GM18517 (cell line): ENCODE measurements around the gene ANGEL2.
"Not testable (repeated sequence)": the region's sequence is repeated elsewhere in the genome, so short reads cannot be mapped to it uniquely, and the experiment has no call there.

ENCODE experiments used
- ATAC-seq: cut with Tn5 transposase; IDR thresholded peaks from one replicate; pipeline ENCODE4 v1.9.1; 2021; ENCODE audit warnings: mild to moderate bottlenecking, moderate library complexity; ENCODE audit not compliant: unreplicated experiment

The ANGEL2 gene

DNA sequence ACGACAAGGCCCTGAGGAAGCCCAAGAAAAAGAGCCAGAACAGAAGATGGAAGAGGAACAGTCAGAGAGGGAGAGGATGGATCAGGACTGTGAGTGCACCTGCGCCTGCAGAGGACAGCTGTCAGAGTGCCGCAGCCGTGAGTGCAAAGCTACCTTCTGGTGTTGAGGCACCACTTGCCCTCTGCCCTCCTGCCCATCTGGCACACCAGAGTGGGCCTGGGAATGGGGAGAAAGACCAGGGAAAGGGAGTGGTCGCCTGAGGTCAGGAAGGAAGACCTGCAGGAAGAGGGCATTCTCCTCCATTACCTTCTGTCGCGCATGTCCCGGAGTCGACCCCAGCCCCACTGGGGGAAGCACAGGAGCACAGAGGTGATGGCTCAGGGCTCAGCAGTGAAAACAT lies 39.1 kb downstream of the ANGEL2 start:
- no peak for ATAC-seq

DNA sequence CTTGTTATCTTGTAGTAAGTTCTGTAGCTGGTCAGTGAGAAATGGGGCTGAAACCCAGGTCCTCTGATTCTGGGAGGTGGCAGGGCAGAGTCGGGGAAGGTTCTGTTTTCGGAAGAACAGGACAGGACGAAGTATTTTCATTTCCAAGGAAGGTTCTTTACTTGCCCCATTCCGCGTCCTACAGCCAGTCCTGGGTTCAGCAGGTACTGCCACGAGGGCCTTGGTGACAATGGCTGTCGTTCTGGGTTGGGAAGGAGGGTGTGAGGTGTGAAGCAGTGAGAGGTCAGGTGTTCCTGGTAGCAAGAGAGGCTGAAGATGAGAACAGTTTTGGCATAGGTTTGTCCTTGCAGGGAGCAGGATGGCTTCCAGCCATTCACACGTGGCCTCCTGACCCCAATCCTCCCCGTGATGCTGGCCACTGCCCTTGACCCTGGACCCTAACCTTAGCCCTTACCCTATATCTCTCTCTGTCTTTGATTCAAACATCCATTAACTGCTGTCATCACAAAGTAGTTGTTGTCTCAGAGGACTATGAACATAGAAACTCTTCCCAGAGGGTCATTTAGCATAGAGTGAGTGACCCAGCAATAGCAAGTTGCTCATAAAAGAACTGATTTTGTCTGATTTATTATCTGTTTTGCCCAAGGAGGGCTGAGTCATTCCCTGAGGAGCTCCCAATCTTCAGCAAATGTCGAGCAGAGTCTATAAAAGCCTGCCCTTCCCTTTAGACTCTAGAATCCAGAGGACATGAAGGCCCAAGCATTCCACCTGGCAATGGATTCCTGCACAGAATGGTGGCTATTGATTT lies 40.4 kb downstream of the ANGEL2 start:
- ATAC-seq, result no peak

DNA sequence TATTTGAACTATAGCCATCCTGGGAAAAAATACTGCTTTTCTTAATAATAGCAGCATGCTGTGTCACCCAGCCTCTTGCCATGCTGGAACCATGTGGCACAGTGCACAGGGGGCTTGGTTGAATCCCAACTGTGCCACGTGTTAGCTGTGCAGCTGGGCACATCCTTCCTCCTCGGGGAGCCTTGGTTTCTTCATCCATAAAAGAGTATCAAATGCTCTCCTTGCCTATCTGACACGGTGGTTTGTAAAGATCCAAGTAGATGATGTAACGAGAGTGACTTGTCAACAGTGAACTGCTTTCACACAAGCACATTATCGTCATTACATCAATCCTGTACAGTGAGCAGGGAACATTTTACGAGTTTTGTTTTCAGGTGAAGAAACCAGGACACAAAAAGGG lies 41.0 kb downstream of the ANGEL2 start:
- no peak for ATAC-seq

DNA sequence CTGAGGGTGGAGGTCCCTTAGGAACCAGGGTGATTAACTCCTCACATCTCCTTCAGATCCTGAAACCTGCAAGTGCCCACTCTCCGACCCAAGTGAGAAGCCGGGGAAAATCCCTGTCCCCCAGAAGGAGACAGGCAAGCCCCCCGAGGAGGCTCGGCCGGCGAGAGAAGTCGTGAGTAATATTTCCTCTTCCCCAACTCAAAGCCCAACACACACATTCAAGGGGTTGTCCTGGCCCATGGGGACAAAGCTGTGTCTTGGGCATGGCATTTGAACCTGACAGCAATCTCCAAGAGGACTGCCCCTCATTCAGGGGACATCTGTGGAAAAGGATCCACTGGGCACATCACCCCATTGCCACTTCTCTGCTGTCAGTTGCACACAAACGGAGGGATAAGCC lies 41.8 kb downstream of the ANGEL2 start:
- no peak for ATAC-seq

DNA sequence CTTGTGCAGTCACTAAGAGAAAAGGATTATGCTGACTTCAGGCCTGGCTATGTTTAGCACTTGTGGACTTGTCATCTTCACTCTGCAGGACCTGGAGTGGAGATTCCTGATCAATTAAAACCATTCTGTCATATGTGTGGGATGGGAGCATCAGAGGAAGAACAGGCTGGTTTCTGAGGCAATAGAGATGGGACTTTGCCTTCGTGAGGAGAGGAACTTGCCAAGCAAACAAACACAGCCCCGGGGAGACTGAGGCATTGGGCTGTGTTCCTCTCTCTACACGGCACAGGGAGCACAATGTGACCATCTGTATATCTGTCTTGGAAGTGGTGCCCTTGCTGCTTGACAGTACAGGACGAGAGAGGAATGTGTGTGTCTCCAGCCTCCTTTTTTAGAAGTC lies 42.2 kb downstream of the ANGEL2 start:
- ATAC-seq, result no peak

DNA sequence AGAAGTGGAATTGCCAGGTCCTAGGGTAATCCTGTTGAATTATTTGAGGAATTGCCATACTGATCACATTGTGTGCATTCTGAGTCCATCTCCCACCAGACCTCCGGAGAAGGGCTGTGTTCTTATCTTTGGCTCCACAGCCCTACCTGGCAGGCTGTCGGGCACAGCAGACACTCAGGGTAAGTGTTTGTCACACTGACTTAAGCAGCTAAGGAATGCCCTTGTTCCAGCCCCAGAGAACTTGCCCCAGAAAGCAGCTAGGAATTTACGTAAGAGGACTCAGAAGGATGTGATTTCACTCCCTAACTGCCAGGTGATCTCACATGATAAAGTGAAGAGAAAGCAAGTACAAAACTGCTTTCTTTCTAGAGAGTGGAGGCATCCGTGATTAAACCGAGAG lies 44.4 kb downstream of the ANGEL2 start:
- ATAC-seq, result no peak

DNA sequence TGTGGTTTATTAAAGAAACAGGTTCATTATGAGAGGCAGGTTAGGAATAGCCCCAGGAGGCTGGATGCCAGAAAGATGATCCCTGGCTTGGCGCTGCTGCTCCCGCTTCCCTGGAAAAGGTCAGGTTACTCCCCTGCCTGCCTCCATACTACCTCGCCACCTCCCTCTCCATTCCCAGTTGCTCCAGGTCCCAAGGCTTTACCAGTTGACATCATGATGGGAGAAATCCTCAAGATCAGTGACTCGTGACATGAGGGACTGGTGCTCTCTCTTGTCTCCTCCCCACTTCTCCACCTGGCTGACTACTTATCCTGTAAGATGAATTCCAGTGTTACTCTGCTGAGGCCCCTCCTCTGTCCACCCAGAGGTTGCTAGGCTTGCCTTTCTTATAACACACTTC lies 45.6 kb downstream of the ANGEL2 start:
- no peak for ATAC-seq

DNA sequence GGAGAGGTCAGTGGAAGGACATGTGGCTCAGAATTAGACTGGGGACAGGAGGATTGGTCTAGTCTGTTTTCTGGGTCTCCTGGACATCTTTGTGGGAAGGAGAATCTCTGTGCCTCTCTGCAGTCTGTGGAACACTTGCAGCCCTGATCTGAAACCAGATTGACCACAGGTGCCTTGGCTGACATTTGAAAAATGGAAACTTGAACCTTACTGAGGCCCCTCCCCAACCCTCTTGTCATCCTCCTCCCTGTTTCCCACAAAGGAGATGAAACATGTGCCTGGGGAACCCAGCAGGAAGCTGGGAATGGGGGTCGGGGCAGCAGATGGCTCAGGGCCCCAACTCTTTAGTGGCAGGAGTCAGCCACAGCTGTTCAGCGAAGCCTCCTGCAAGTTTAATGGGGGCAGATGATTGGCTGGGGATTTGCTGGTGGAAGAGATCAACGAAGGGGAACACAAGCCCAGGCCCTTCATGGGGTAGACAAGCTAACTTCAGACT lies 47.3 kb downstream of the ANGEL2 start:
- ATAC-seq, result peak; percentile 57

DNA sequence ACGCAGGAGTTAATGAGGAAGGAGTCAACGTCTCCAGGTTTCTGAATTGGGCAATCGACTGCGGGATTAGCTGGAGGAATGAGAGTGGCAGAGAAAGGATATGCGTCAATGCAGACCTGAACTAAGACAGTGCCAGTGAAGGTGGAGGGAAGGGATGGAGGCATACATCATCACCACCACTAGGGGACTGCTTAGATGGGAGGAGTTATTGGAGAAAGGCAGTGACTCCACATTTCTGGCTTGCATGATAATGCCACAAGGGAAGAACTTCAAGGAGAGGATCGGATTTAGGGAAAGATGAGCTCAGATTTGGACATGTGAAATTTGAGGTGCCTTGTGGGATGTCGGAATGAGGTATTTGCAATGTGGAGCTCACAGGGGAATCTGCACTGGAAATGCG lies 47.9 kb downstream of the ANGEL2 start:
- no peak for ATAC-seq

DNA sequence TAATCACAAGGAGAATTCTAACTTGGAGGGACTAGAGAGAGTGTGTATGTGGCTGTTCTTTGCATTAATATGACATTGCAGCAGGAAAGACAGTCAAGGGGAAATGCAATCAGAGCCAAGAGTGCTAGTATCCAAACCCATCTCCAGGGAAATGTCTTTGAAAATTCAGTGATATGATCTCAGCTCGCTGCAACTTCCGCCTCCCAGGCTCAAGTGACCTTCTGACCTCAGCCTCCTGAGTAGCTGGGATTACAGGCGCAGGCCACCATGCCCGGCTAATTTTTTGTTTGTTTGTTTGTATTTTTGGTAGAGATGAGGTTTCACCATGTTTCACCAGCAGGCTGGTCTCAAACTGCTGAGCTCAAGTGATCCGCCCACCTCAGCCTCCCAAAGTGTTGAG lies 49.1 kb downstream of the ANGEL2 start:
- no peak for ATAC-seq

DNA sequence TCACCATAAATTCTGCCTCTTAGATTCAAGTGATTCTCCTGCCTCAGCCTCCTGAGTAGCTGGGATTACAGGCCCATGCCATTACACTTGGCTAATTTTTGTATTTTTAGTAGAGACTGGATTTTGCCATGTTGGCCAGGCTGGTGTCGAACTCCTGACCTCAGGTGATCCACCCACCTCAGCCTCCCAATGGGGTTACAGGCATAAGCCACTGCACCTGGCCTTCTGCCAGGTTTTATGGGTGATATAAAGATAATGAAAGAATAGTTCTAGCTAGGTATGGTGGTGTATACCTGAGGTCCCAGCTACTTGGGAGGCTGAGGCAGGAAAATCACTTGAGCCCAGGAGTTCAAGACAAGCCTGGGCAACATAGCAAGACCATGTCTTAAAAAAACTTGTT lies 50.7 kb downstream of the ANGEL2 start:
- not testable (repeated sequence) for ATAC-seq

DNA sequence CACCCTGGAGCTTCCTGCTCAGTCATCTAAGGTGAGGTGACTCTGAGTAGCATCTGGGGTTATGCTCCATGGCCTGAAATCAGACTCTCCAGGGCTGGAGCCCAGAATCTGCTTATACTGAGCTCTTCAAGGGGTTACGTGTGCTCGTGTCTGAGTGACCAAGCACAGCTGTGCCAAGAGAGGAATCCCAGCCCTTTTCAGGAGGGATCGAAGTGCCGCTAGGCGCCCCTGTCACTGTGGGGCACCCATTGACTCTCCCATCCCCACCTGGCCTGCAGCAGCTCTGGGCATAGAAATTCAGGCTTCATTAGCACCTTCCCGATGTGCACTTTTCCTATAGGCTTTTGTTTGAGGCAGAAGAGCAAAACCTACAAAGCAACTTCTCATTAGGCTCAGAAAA lies 51.6 kb downstream of the ANGEL2 start:
- ATAC-seq, result no peak

DNA sequence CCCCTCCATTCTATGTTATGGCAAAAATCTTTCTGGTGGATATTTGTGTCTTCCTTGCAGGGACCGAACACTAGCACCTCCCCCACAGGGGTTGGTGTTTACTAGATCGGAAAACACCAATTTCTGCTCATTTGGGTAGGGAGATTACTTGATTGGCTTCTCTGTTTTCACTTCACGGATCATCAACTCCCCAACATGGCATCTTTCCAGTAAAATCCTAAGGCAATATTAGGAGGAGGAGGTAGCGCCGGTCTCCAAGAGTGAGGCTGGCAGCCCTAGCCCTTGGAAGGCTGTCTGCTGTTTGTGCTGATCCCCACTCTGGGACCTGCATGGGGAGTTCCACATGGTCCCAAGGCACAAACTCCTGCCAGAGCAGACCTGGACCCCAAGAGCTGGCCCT lies 53.2 kb downstream of the ANGEL2 start:
- no peak for ATAC-seq

DNA sequence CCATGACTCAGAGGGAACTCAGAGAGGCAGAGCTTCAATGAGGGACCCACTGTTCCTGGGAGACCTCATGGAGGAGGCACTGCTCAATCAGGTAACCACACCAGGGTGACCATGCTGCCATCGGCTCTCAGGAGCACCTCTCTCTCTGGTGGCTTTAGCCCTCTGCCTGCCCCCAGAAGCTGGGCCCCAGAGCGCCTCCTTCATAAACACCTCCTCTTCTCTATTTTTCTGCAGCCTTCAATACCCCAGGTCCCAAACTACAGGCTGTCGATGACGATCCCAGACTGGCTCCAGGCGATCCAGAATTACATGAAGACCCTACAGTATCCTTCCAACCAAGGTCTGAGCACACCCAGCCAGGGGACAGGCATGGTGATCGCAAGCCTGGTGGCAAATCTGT lies 54.7 kb downstream of the ANGEL2 start:
- no peak for ATAC-seq

DNA sequence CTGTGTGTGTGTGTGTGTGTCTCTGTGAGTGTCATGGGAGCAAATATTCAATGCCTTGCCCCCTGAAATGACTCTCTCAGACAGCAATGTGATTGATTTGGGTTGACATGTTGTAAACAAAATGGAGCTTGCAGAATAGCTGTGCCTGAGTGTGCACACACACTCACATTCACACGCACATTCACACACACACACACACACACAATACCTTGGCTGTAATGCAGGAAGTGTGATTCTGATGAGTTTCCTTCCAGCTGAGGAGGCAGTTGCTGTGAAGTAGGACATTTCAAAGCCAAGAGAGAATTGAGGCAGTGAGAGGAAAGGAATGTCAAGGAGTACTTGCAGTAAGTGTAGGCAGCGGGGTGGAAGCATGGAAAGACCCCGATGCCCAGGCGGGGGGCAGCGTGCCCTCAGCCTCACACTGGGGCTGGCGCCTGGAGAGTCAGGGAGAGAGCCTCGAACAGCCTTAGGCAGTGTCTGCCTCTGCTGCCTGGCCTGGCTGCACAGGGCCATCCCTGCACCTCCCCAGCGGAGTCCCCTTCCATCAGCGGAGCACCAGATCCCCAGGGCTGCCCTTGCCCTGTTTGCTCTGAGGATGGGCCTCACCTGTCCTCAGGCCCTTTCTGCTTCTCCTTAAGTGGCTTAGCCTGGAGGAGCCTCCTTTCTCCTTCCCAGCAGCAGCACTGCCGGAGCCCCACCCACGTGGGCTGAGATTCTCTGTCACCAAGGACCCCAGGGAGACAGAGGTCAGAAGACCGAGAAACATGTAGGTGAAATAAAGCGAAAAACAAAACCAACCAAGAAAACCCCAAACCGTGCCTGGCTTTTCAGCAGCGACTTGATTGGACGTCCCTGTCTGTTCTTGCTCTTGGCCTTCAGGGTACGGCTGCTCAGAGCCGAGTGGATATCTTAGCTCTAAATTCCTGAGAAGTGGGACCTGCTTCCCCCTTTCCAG lies 56.1 kb downstream of the ANGEL2 start:
- peak; percentile 90 for ATAC-seq

DNA sequence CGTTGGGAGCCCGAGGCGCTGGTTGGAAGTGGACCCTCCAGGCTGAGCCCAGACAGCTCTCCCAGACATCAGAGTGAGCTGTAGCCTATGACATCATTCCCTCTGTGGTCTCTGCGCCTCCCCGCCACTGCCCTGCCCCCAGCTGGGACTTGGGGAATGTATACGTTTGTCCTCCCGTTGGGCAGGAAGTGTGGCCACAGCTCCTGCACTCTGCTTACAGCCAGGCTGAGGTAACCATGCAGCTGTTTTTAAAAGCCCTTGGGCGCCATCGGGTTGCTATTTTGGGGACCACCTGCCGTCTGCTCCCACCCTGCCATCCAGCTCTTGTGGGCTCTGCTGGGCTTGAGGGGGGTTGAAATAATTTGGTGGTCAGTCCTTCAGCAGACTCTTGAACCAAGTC lies 57.5 kb downstream of the ANGEL2 start:
- no peak for ATAC-seq

DNA sequence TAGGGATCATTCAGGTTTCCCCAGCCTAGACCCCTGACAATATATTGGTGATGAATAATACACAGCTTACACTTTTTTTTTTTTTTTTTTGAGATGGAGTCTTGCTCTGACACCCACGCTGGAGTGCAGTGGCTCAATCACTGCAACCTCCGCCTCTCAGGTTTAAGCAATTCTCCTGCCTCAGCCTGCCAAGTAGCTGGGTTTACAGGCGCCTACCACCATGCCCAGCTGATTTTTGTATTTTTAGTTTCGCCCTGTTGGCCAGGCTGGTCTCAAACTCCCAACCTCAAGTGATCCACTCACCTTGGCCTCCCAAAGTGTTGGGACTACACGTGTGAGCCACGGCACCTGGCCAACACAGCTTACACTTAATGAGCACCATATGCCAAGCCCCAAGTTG lies 58.1 kb downstream of the ANGEL2 start:
- no peak for ATAC-seq

DNA sequence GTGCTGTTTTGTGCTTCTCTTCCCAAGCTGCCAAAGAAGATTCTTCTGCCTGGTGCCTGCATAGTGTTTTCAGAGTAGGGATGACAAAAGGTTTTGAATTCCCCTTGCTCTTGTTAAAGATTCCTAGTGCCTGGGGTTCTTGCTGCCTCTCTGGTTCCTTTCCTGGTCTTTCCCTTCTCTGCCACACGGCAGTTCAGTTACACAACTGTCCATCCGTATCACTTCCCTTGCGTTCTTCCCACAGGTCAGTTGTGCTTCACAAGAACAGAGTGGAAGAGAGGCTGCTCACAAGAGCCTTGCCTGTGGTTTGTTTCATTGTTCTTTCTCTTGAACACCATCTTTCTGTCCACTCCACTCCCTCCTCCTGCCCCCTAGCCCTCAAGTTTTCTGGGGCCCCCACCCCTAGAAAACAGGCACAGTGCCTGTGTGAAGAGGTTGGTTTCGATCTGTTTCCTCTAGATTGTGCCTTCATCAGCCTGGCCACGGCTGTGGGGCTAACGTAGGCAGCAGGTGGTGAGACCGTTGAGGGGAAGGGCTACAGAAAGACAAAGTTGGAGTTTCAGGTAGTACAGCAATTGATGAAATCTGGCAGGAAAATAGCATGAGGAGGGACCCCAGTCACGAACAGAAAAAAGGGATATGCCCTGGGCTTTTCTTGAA lies 59.6 kb downstream of the ANGEL2 start:
- no peak for ATAC-seq

DNA sequence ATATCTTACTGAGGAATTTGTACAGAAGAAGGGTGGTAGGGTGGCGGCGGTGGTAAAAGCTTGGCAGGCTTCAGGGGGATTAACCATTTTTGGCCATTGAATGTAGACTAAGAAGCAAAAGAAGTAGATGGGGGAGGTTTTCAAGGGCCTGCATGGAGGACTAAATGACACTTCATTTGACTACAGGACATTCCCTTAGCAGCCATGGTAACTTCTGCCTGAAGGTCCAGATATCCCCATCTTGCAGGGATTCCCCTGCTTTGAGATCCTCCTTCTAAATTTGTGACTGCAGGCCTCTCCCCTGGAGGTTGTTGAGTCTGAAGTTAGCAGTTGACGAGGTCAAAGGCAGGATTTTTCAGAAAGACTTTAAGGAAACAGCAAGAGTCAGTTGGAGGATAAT lies 60.6 kb downstream of the ANGEL2 start:
- no peak for ATAC-seq

DNA sequence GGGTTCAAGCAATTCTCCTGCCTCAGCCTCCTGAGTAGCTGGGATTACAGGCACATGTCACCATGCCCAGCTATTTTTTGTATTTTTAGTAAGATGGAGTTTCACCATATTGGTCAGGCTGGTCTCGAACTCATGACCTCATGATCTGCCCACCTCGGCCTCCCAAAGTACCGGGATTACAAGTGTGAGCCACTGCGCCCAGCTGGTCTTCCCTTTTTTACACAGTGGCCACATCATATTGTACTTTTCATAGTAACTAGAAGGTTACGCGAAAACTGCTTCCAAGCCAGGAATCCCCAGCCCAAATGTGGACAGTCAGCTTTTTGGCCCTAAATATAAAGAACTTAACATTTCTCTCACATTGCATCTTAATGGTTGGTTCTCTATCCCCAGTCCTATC lies 61.2 kb downstream of the ANGEL2 start:
- no peak for ATAC-seq

DNA sequence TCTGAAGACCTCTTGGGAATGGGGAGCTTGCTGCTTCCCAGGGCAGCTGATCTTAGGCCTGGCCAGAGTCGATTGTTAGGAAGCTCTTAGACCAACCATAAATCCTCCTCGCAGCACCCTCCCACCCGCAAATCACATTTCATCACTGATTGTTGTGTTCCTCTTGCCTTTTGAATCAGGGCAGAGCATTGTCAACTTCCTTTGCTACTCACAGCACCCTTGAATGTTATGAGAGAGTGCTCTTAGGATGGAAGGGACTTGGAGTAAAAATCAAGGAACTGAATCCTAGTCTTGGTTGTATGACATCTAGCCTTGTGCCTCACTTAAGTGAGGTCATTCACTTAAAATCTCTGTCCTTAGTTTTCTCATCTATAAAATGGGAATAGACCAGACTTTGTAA lies 62.3 kb downstream of the ANGEL2 start:
- ATAC-seq, result no peak

DNA sequence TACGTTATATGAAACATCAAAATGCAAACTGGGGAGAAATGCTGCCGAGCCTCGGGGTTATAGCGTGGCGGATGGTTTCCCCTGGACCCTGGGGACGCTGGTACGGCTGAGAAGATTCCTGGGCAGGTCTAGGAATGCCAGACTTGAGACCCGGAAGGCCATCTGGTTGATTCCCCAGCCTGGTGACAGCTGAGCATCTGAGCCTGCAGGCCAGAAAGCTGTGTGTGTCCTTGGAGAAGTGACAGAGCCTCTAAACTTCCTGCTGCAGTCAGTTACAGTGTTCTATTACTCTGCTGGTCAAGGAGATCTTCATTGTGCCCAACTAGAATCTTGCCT lies 63.1 kb downstream of the ANGEL2 start:
- no peak for ATAC-seq
